Measurements from ENCODE around the gene HSPA12A. TPM values are rescaled to one million over a fixed set of nuclear protein-coding genes. Genes with fewer than 3 reads are reported as not detected.

Gene HSPA12A
- total RNA-seq, 6 donors from 2014 or later: 4.2 to 11.6 (median 6.1) TPM

- no peaks in the 10 kb centered on the region for H3K36me3 ChIP-seq
- no peaks in the 10 kb centered on the region for H3K9me3 ChIP-seq
- no peak overlapping the region for H3K27ac ChIP-seq
- TF ChIP-seq POLR2A (IDR thresholded peaks at IDR 0.05): no peak
- no peak for TF ChIP-seq EP300 (IDR thresholded peaks at IDR 0.05)
- no peak for TF ChIP-seq CTCF (IDR thresholded peaks at IDR 0.05)
- TF ChIP-seq POLR2AphosphoS5 (IDR thresholded peaks at IDR 0.05): no peak
- DNase-seq (no peak), ATAC-seq (ENCODE audit: low FRiP score in 2 of 2) (no peak)
- no peaks in the 10 kb centered on the region for H3K27me3 ChIP-seq
- 77 to 82% methylated on average over 8 of the region's 8 CpGs for WGBS, 2 donors
- no peaks in the 10 kb centered on the region for H3K4me1 ChIP-seq
- no peak overlapping the region for H3K4me3 ChIP-seq
Observed at GRCh38 chr10:116777006-116777405, 34.6 kb upstream of the HSPA12A start.

- Histone ChIP-seq H3K27ac (no peak overlapping the region), H3K27me3 (no peaks in the 10 kb centered on the region), H3K4me1 (no peaks in the 10 kb centered on the region), H3K9me3 (no peaks in the 10 kb centered on the region), H3K4me3 (no peak overlapping the region), H3K36me3 (no peaks in the 10 kb centered on the region)
- DNase-seq (no peak), ATAC-seq (ENCODE audit: low FRiP score in 2 of 2) (no peak)
- no peak for TF ChIP-seq CTCF (IDR thresholded peaks at IDR 0.05)
- TF ChIP-seq EP300 (IDR thresholded peaks at IDR 0.05): no peak
- no peak for TF ChIP-seq POLR2A (IDR thresholded peaks at IDR 0.05)
- WGBS, 2 donors: 76 to 81% methylated on average over 7 to 15 of the region's 15 CpGs
Observed at GRCh38 chr10:116775488-116776400, 33.4 kb upstream of the HSPA12A start.

GRCh38 chr10:116774728-116775151, 32.4 kb upstream of the HSPA12A start:
- H3K27me3 ChIP-seq: no peaks in the 10 kb centered on the region
- WGBS, 2 donors: 34 to 38% methylated on average over 4 to 6 of the region's 6 CpGs
- no peak overlapping the region for H3K4me3 ChIP-seq
- no peaks in the 10 kb centered on the region for H3K4me1 ChIP-seq
- H3K9me3 ChIP-seq: no peaks in the 10 kb centered on the region
- H3K36me3 ChIP-seq: no peaks in the 10 kb centered on the region
- TF ChIP-seq EP300 (IDR thresholded peaks at IDR 0.05): no peak
- no peak for TF ChIP-seq POLR2AphosphoS5 (IDR thresholded peaks at IDR 0.05)
- no peak for TF ChIP-seq POLR2A (IDR thresholded peaks at IDR 0.05)
- TF ChIP-seq CTCF (IDR thresholded peaks at IDR 0.05): no peak
- ATAC-seq (ENCODE audit: low FRiP score in 2 of 2): no peak
- H3K27ac ChIP-seq: no peak overlapping the region
- no peak for DNase-seq

- no peaks in the 10 kb centered on the region for H3K36me3 ChIP-seq
- no peaks in the 10 kb centered on the region for H3K27me3 ChIP-seq
- H3K4me1 ChIP-seq: no peaks in the 10 kb centered on the region
- TF ChIP-seq POLR2A (IDR thresholded peaks at IDR 0.05) (no peak), EP300 (IDR thresholded peaks at IDR 0.05) (no peak)
- 91% methylated on average over 6 to 7 of the region's 7 CpGs for WGBS, 2 donors
- DNase-seq (no peak), ATAC-seq (ENCODE audit: low FRiP score in 2 of 2) (no peak)
- no peak overlapping the region for H3K4me3 ChIP-seq
- H3K27ac ChIP-seq: no peak overlapping the region
- H3K9me3 ChIP-seq: no peaks in the 10 kb centered on the region
Observed at GRCh38 chr10:116772909-116773705, 30.7 kb upstream of the HSPA12A start.

GRCh38 chr10:116771959-116772585, 29.7 kb upstream of the HSPA12A start:
- Histone ChIP-seq H3K27ac (no peak overlapping the region), H3K9me3 (no peaks in the 10 kb centered on the region)
- WGBS, 2 donors: 82 to 92% methylated on average over 9 of the region's 9 CpGs

More at GRCh38 chr10:116771959-116772585, 29.7 kb upstream of the HSPA12A start:
- TF ChIP-seq POLR2AphosphoS5 (IDR thresholded peaks at IDR 0.05): no peak
- no peak for DNase-seq
- ATAC-seq (ENCODE audit: low FRiP score in 2 of 2): no peak
- H3K36me3 ChIP-seq: no peaks in the 10 kb centered on the region
- H3K4me1 ChIP-seq: no peaks in the 10 kb centered on the region
- H3K27me3 ChIP-seq: no peaks in the 10 kb centered on the region
- H3K4me3 ChIP-seq: no peak overlapping the region

Measured in upper lobe of left lung (tissue), 6 donors.